ENCODE data around the gene ZNF281. TPM values are rescaled to one million over a fixed set of nuclear protein-coding genes. Genes with fewer than 3 reads are reported as not detected.

The ZNF281 gene
- total RNA-seq, 1 donor from 2014 or later = 34.9 TPM

DNA sequence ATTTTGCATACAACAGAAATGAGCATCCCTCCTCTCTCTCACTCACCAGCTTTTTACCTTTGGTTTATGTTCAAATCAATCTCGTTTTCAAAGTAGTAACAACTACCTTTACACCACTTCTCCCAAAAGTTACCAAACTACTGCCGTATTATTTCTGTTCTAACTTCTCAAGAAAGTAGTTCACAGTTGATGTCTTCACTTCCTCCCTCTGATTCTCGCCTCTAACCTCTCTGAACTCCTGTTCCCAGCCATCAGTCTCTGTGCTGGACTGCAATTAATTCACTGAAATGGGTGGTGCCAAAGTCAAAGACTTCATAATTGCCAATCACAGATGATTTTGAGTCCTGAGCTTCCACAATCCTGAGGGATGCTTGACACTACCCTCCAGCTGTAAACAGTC is 54.0 kb downstream of the ZNF281 start:
- no peak for DNase-seq (ENCODE audit: low spot score)
- Mint-ChIP-seq H3K27ac (ENCODE audit: unreplicated experiment) (no peak overlapping the region), H3K36me3 (ENCODE audit: low read depth) (no peaks in the 10 kb centered on the region), H3K27me3 (ENCODE audit: low read depth) (no peaks in the 10 kb centered on the region), H3K4me3 (ENCODE audit: unreplicated experiment) (no peak overlapping the region), H3K9me3 (ENCODE audit: low read depth) (no peaks in the 10 kb centered on the region), H3K4me1 (ENCODE audit: low read depth) (peaks cover 32% of the 10 kb centered on the region)
- TF ChIP-seq, protein P1, sequence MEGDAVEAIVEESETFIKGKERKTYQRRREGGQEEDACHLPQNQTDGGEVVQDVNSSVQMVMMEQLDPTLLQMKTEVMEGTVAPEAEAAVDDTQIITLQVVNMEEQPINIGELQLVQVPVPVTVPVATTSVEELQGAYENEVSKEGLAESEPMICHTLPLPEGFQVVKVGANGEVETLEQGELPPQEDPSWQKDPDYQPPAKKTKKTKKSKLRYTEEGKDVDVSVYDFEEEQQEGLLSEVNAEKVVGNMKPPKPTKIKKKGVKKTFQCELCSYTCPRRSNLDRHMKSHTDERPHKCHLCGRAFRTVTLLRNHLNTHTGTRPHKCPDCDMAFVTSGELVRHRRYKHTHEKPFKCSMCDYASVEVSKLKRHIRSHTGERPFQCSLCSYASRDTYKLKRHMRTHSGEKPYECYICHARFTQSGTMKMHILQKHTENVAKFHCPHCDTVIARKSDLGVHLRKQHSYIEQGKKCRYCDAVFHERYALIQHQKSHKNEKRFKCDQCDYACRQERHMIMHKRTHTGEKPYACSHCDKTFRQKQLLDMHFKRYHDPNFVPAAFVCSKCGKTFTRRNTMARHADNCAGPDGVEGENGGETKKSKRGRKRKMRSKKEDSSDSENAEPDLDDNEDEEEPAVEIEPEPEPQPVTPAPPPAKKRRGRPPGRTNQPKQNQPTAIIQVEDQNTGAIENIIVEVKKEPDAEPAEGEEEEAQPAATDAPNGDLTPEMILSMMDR (IDR thresholded peaks at IDR 0.05) = no peak

Other genes starting within 250 kb of the ZNF281 start
- 1.3 to 2.1 TPM (median 2.0 TPM) in 3 replicates for gene KIF14, start 210.7 kb upstream of the ZNF281 start, total RNA-seq